ENCODE results near the gene LCE2B. TPM values are rescaled to one million over a fixed set of nuclear protein-coding genes. Genes with fewer than 3 reads are reported as not detected.
A peak's percentile ranks its signal among the peaks of the same experiment; 100 is the strongest.

LCE2B gene
- total and polyA plus RNA-seq, 10 of the 15 experiments (the other 5 are each of a cell fraction or from before 2014, with no cell fraction given): not detected

- H3K27ac ChIP-seq (ENCODE audit: control insufficient read depth, insufficient read depth): no peak overlapping the region
- H3K4me3 ChIP-seq: no peak overlapping the region
- no TSS peak for BruUV-seq (replicated peaks)
- ChIA-PET RAD21 (ENCODE audit: unreplicated experiment) (no interaction called here), SMC1A (ENCODE audit: uncharacterized antibody, unreplicated experiment) (no interaction called here), CTCF (interaction anchor here (0.6 to 1.0 kb wide), 3 partner anchors 9 to 517 kb away, joined by 3 to 4 read pairs (median 3); no protein-coding TSS in a partner anchor), POLR2A (no interaction called here)
- no peaks in the 10 kb centered on the region for H3K36me3 ChIP-seq (ENCODE audit: control insufficient read depth in 2 of 2, insufficient read depth in 2 of 2, low read length in 1 of 2)
- 0 out of 3 replicates have a peak, but pooled peaks have one; percentile 46 for ATAC-seq
- intact Hi-C loops (cut with micrococcal nuclease; ENCODE audit: unreplicated experiment): no loop called here
- no peak for FAIRE-seq
- TF ChIP-seq POLR2AphosphoS5 (IDR thresholded peaks at IDR 0.05; ENCODE audit: low read length): no peak
- peak; percentile 26 to 44 (median 44); a peak in 5 of 6 replicates for TF ChIP-seq CTCF (IDR thresholded peaks at IDR 0.05 in 2 of 3, conservative IDR thresholded peaks at IDR 0.05 in 1 of 3; ENCODE audit: control insufficient read depth in 2 of 3, extremely low read depth in 1 of 3, insufficient read depth in 1 of 3, low read depth in 3 of 3, low read length in 3 of 3)
- peak; percentile 34 for TF ChIP-seq RAD21 (IDR thresholded peaks at IDR 0.05; ENCODE audit: insufficient read depth, low read depth, low read length)
- no peaks in the 10 kb centered on the region for H3K27me3 ChIP-seq (replicated peaks in 1 of 2; ENCODE audit: control insufficient read depth in 2 of 2, insufficient read depth in 2 of 2, low read length in 1 of 2)
- no peaks in the 10 kb centered on the region for H3K9me3 ChIP-seq (replicated peaks; ENCODE audit: control insufficient read depth, insufficient read depth, low read length)
- H3K4me1 ChIP-seq (ENCODE audit: control insufficient read depth, insufficient read depth, low read length): no peaks in the 10 kb centered on the region
- no peak for DNase-seq (ENCODE audit: low read depth, low spot score)
- H3K4me2 ChIP-seq (ENCODE audit: control insufficient read depth, insufficient read depth): no peak overlapping the region
- no peak overlapping the region for H2AFZ ChIP-seq (ENCODE audit: control insufficient read depth, low read depth, low read length)
- no peaks in the 10 kb centered on the region for H4K20me1 ChIP-seq (ENCODE audit: control insufficient read depth, insufficient read depth)
- in situ Hi-C loops (cut with MboI): no loop called here
- WGBS (ENCODE audit: insufficient coverage, insufficient replicate concordance, low lambda C conversion rate, missing lambda C conversion rate): 0% methylated on average over 1 of the region's 1 CpG
- H3K79me2 ChIP-seq (ENCODE audit: control insufficient read depth, insufficient read depth, low read length): no peaks in the 10 kb centered on the region
- no peak overlapping the region for H3K9ac ChIP-seq (ENCODE audit: control insufficient read depth, insufficient read depth, low read length)
Measured at GRCh38 chr1:152735648-152736047, 49.7 kb downstream of the LCE2B start.

Other genes with a start within 250 kb of the LCE2B start
Only the 7 nearest of the 22 such genes appear.
- not detected in 2 replicates for gene LCE3B, start 72.3 kb upstream of the LCE2B start, total RNA-seq (2014; rRNA removed)
- not detected in 2 replicates for gene LCE3B, start 72.3 kb upstream of the LCE2B start, total RNA-seq (2014; rRNA removed; fragmentation: Illumina TruSeq; extraction: Trizol)
- not detected in 2 replicates for gene LCE3B, start 72.3 kb upstream of the LCE2B start, total RNA-seq (2021)
- not detected in 2 replicates for gene LCE3B, start 72.3 kb upstream of the LCE2B start, polyA plus RNA-seq (2011; rRNA removed)
- not detected in 2 replicates for gene LCE3B, start 72.3 kb upstream of the LCE2B start, polyA plus RNA-seq (2014; fragmentation: Illumina TruSeq; extraction: Trizol)
- gene LCE3B, start 72.3 kb upstream of the LCE2B start, polyA plus RNA-seq (2014; fragmentation: Nextera tagmentation; extraction: Ambion mirVana): not detected
- gene LCE3B, start 72.3 kb upstream of the LCE2B start, polyA plus RNA-seq (2014; rRNA removed): not detected in 2 replicates
- gene LCE3B, start 72.3 kb upstream of the LCE2B start, polyA plus RNA-seq (2016; fragmentation: Nextera tagmentation; extraction: Ambion mirVana): not detected
- gene LCE3A, start 63.0 kb upstream of the LCE2B start, total RNA-seq (2014; rRNA removed): not detected in 2 replicates
- gene LCE3A, start 63.0 kb upstream of the LCE2B start, total RNA-seq (2014; rRNA removed; fragmentation: Illumina TruSeq; extraction: Trizol): not detected in 2 replicates
- gene LCE3A, start 63.0 kb upstream of the LCE2B start, total RNA-seq (2021): not detected in 2 replicates
- not detected in 2 replicates for gene LCE3A, start 63.0 kb upstream of the LCE2B start, polyA plus RNA-seq (2011; rRNA removed)
- gene LCE3A, start 63.0 kb upstream of the LCE2B start, polyA plus RNA-seq (2014; fragmentation: Illumina TruSeq; extraction: Trizol): not detected in 2 replicates
- gene LCE3A, start 63.0 kb upstream of the LCE2B start, polyA plus RNA-seq (2014; fragmentation: Nextera tagmentation; extraction: Ambion mirVana): not detected
- gene LCE3A, start 63.0 kb upstream of the LCE2B start, polyA plus RNA-seq (2014; rRNA removed): not detected in 2 replicates
- gene LCE3A, start 63.0 kb upstream of the LCE2B start, polyA plus RNA-seq (2016; fragmentation: Nextera tagmentation; extraction: Ambion mirVana): not detected
- gene LCE2D, start 22.7 kb upstream of the LCE2B start, total RNA-seq (2014; rRNA removed): not detected in 2 replicates
- gene LCE2D, start 22.7 kb upstream of the LCE2B start, total RNA-seq (2014; rRNA removed; fragmentation: Illumina TruSeq; extraction: Trizol): not detected in 2 replicates
- gene LCE2D, start 22.7 kb upstream of the LCE2B start, total RNA-seq (2021): not detected in 2 replicates
- not detected in 2 replicates for gene LCE2D, start 22.7 kb upstream of the LCE2B start, polyA plus RNA-seq (2011; rRNA removed)
- not detected in 2 replicates for gene LCE2D, start 22.7 kb upstream of the LCE2B start, polyA plus RNA-seq (2014; fragmentation: Illumina TruSeq; extraction: Trizol)
- not detected for gene LCE2D, start 22.7 kb upstream of the LCE2B start, polyA plus RNA-seq (2014; fragmentation: Nextera tagmentation; extraction: Ambion mirVana)
- gene LCE2D, start 22.7 kb upstream of the LCE2B start, polyA plus RNA-seq (2014; rRNA removed): not detected in 2 replicates
- gene LCE2D, start 22.7 kb upstream of the LCE2B start, polyA plus RNA-seq (2016; fragmentation: Nextera tagmentation; extraction: Ambion mirVana): not detected
- gene LCE2C, start 10.8 kb upstream of the LCE2B start, total RNA-seq (2014; rRNA removed): not detected in 2 replicates
- not detected in 2 replicates for gene LCE2C, start 10.8 kb upstream of the LCE2B start, total RNA-seq (2014; rRNA removed; fragmentation: Illumina TruSeq; extraction: Trizol)
- not detected in 2 replicates for gene LCE2C, start 10.8 kb upstream of the LCE2B start, total RNA-seq (2021)
- not detected in 2 replicates for gene LCE2C, start 10.8 kb upstream of the LCE2B start, polyA plus RNA-seq (2011; rRNA removed)
- not detected in 2 replicates for gene LCE2C, start 10.8 kb upstream of the LCE2B start, polyA plus RNA-seq (2014; fragmentation: Illumina TruSeq; extraction: Trizol)
- gene LCE2C, start 10.8 kb upstream of the LCE2B start, polyA plus RNA-seq (2014; fragmentation: Nextera tagmentation; extraction: Ambion mirVana): not detected
- gene LCE2C, start 10.8 kb upstream of the LCE2B start, polyA plus RNA-seq (2014; rRNA removed): not detected in 2 replicates
- not detected for gene LCE2C, start 10.8 kb upstream of the LCE2B start, polyA plus RNA-seq (2016; fragmentation: Nextera tagmentation; extraction: Ambion mirVana)
- not detected in 2 replicates for gene LCE2A, start 12.2 kb downstream of the LCE2B start, total RNA-seq (2014; rRNA removed)
- not detected in 2 replicates for gene LCE2A, start 12.2 kb downstream of the LCE2B start, total RNA-seq (2014; rRNA removed; fragmentation: Illumina TruSeq; extraction: Trizol)
- gene LCE2A, start 12.2 kb downstream of the LCE2B start, total RNA-seq (2021): not detected in 2 replicates
- not detected in 2 replicates for gene LCE2A, start 12.2 kb downstream of the LCE2B start, polyA plus RNA-seq (2011; rRNA removed)
- gene LCE2A, start 12.2 kb downstream of the LCE2B start, polyA plus RNA-seq (2014; fragmentation: Illumina TruSeq; extraction: Trizol): not detected in 2 replicates
- gene LCE2A, start 12.2 kb downstream of the LCE2B start, polyA plus RNA-seq (2014; fragmentation: Nextera tagmentation; extraction: Ambion mirVana): not detected
- not detected in 2 replicates for gene LCE2A, start 12.2 kb downstream of the LCE2B start, polyA plus RNA-seq (2014; rRNA removed)
- not detected for gene LCE2A, start 12.2 kb downstream of the LCE2B start, polyA plus RNA-seq (2016; fragmentation: Nextera tagmentation; extraction: Ambion mirVana)
- gene LCE4A, start 22.0 kb downstream of the LCE2B start, total RNA-seq (2014; rRNA removed): not detected in 2 replicates
- not detected in 2 replicates for gene LCE4A, start 22.0 kb downstream of the LCE2B start, total RNA-seq (2014; rRNA removed; fragmentation: Illumina TruSeq; extraction: Trizol)
- gene LCE4A, start 22.0 kb downstream of the LCE2B start, total RNA-seq (2021): not detected in 2 replicates
- not detected in 2 replicates for gene LCE4A, start 22.0 kb downstream of the LCE2B start, polyA plus RNA-seq (2011; rRNA removed)
- not detected in 2 replicates for gene LCE4A, start 22.0 kb downstream of the LCE2B start, polyA plus RNA-seq (2014; fragmentation: Illumina TruSeq; extraction: Trizol)
- gene LCE4A, start 22.0 kb downstream of the LCE2B start, polyA plus RNA-seq (2014; fragmentation: Nextera tagmentation; extraction: Ambion mirVana): not detected
- not detected in 2 replicates for gene LCE4A, start 22.0 kb downstream of the LCE2B start, polyA plus RNA-seq (2014; rRNA removed)
- gene LCE4A, start 22.0 kb downstream of the LCE2B start, polyA plus RNA-seq (2016; fragmentation: Nextera tagmentation; extraction: Ambion mirVana): not detected
- gene KPRP, start 71.9 kb downstream of the LCE2B start, total RNA-seq (2014; rRNA removed): not detected in 2 replicates
- gene KPRP, start 71.9 kb downstream of the LCE2B start, total RNA-seq (2014; rRNA removed; fragmentation: Illumina TruSeq; extraction: Trizol): not detected in 2 replicates
- not detected in 2 replicates for gene KPRP, start 71.9 kb downstream of the LCE2B start, total RNA-seq (2021)
- not detected in 2 replicates for gene KPRP, start 71.9 kb downstream of the LCE2B start, polyA plus RNA-seq (2011; rRNA removed)
- not detected in 2 replicates for gene KPRP, start 71.9 kb downstream of the LCE2B start, polyA plus RNA-seq (2014; fragmentation: Illumina TruSeq; extraction: Trizol)
- not detected for gene KPRP, start 71.9 kb downstream of the LCE2B start, polyA plus RNA-seq (2014; fragmentation: Nextera tagmentation; extraction: Ambion mirVana)
- gene KPRP, start 71.9 kb downstream of the LCE2B start, polyA plus RNA-seq (2014; rRNA removed): not detected in 2 replicates
- gene KPRP, start 71.9 kb downstream of the LCE2B start, polyA plus RNA-seq (2016; fragmentation: Nextera tagmentation; extraction: Ambion mirVana): not detected